Measurements from ENCODE around the gene CLDN1. TPM values are rescaled to one million over a fixed set of nuclear protein-coding genes. Genes with fewer than 3 reads are reported as not detected.

Gene CLDN1
- total and polyA plus RNA-seq, 2 of the 13 experiments (the other 11 are each of a cell fraction or from before 2014, with no cell fraction given) = 42.7 to 51.6 TPM

- TF ChIP-seq, protein P1, sequence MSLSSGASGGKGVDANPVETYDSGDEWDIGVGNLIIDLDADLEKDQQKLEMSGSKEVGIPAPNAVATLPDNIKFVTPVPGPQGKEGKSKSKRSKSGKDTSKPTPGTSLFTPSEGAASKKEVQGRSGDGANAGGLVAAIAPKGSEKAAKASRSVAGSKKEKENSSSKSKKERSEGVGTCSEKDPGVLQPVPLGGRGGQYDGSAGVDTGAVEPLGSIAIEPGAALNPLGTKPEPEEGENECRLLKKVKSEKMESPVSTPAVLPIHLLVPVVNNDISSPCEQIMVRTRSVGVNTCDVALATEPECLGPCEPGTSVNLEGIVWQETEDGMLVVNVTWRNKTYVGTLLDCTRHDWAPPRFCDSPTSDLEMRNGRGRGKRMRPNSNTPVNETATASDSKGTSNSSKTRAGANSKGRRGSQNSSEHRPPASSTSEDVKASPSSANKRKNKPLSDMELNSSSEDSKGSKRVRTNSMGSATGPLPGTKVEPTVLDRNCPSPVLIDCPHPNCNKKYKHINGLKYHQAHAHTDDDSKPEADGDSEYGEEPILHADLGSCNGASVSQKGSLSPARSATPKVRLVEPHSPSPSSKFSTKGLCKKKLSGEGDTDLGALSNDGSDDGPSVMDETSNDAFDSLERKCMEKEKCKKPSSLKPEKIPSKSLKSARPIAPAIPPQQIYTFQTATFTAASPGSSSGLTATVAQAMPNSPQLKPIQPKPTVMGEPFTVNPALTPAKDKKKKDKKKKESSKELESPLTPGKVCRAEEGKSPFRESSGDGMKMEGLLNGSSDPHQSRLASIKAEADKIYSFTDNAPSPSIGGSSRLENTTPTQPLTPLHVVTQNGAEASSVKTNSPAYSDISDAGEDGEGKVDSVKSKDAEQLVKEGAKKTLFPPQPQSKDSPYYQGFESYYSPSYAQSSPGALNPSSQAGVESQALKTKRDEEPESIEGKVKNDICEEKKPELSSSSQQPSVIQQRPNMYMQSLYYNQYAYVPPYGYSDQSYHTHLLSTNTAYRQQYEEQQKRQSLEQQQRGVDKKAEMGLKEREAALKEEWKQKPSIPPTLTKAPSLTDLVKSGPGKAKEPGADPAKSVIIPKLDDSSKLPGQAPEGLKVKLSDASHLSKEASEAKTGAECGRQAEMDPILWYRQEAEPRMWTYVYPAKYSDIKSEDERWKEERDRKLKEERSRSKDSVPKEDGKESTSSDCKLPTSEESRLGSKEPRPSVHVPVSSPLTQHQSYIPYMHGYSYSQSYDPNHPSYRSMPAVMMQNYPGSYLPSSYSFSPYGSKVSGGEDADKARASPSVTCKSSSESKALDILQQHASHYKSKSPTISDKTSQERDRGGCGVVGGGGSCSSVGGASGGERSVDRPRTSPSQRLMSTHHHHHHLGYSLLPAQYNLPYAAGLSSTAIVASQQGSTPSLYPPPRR (CRISPR knock-in tag; IDR thresholded peaks at IDR 0.05; ENCODE audit: borderline replicate concordance) = 0 out of 2 replicates have a peak, but pooled peaks have one; percentile 56
- TF ChIP-seq, protein P2, sequence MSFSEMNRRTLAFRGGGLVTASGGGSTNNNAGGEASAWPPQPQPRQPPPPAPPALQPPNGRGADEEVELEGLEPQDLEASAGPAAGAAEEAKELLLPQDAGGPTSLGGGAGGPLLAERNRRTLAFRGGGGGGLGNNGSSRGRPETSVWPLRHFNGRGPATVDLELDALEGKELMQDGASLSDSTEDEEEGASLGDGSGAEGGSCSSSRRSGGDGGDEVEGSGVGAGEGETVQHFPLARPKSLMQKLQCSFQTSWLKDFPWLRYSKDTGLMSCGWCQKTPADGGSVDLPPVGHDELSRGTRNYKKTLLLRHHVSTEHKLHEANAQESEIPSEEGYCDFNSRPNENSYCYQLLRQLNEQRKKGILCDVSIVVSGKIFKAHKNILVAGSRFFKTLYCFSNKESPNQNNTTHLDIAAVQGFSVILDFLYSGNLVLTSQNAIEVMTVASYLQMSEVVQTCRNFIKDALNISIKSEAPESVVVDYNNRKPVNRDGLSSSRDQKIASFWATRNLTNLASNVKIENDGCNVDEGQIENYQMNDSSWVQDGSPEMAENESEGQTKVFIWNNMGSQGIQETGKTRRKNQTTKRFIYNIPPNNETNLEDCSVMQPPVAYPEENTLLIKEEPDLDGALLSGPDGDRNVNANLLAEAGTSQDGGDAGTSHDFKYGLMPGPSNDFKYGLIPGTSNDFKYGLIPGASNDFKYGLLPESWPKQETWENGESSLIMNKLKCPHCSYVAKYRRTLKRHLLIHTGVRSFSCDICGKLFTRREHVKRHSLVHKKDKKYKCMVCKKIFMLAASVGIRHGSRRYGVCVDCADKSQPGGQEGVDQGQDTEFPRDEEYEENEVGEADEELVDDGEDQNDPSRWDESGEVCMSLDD (CRISPR knock-in tag; IDR thresholded peaks at IDR 0.05; ENCODE audit: borderline replicate concordance) = no peak
- TF ChIP-seq IRF2 (CRISPR knock-in tag; IDR thresholded peaks at IDR 0.05) = no peak
- no peak for TF ChIP-seq PTBP1 (IDR thresholded peaks at IDR 0.05; ENCODE audit: low read depth, low read length, poor library complexity, severe bottlenecking)
- TF ChIP-seq PAX8 (CRISPR knock-in tag; IDR thresholded peaks at IDR 0.05; ENCODE audit: borderline replicate concordance) = peak; percentile 90; the same call in 1 of the 2 replicates
- TF ChIP-seq ZC3H13 (CRISPR knock-in tag; IDR thresholded peaks at IDR 0.05) = peak; percentile 93
- TF ChIP-seq, protein P3, sequence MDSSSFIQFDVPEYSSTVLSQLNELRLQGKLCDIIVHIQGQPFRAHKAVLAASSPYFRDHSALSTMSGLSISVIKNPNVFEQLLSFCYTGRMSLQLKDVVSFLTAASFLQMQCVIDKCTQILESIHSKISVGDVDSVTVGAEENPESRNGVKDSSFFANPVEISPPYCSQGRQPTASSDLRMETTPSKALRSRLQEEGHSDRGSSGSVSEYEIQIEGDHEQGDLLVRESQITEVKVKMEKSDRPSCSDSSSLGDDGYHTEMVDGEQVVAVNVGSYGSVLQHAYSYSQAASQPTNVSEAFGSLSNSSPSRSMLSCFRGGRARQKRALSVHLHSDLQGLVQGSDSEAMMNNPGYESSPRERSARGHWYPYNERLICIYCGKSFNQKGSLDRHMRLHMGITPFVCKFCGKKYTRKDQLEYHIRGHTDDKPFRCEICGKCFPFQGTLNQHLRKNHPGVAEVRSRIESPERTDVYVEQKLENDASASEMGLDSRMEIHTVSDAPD (CRISPR knock-in tag; IDR thresholded peaks at IDR 0.05) = peak; percentile 82
- no peak for TF ChIP-seq MEF2D (CRISPR knock-in tag; IDR thresholded peaks at IDR 0.05)
- TF ChIP-seq ZNF598 (CRISPR knock-in tag; IDR thresholded peaks at IDR 0.05; ENCODE audit: borderline replicate concordance) = peak; percentile 77
- TF ChIP-seq GABPA (IDR thresholded peaks at IDR 0.05; ENCODE audit: low read depth, low read length) = no peak
- no peak for TF ChIP-seq GABPA (CRISPR knock-in tag; IDR thresholded peaks at IDR 0.05; ENCODE audit: low read depth)
- no peak; the same call in 1 of the 2 replicates for TF ChIP-seq SMAD9 (CRISPR knock-in tag; IDR thresholded peaks at IDR 0.05)
- no peak for TF ChIP-seq HNRNPK (IDR thresholded peaks at IDR 0.05; ENCODE audit: low read depth, low read length, poor library complexity, severe bottlenecking)
- TF ChIP-seq ZMYM2 (CRISPR knock-in tag; IDR thresholded peaks at IDR 0.05) = no peak
- no peak for TF ChIP-seq NKX3-1 (CRISPR knock-in tag; IDR thresholded peaks at IDR 0.05)
- no peak for TF ChIP-seq MLX (CRISPR knock-in tag; IDR thresholded peaks at IDR 0.05)
- no peak for TF ChIP-seq ELF1 (CRISPR knock-in tag; IDR thresholded peaks at IDR 0.05)
- TF ChIP-seq PAWR (CRISPR knock-in tag; IDR thresholded peaks at IDR 0.05; ENCODE audit: borderline replicate concordance) = 0 out of 2 replicates have a peak, but pooled peaks have one; percentile 52
Observed at GRCh38 chr3:190321789-190322603, at the start of gene CLDN1 (continued).
